HepG2 (cell line): ENCODE results near the gene SRSF12. TPM values are rescaled to one million over a fixed set of nuclear protein-coding genes. Genes with fewer than 3 reads are reported as not detected.

Experiments
- ARID4A ChIP-seq: sonication (generic); formaldehyde crosslinking; IDR thresholded peaks from 2 replicates; pipeline ENCODE4 v1.5.0; 2020; ENCODE audit warnings: mild to moderate bottlenecking, missing genetic modification reagents, borderline replicate concordance
- BORCS8-MEF2B ChIP-seq: sonication (generic); formaldehyde crosslinking; IDR thresholded peaks from 2 replicates; pipeline ENCODE4 v1.8.0; 2022; ENCODE audit warnings: mild to moderate bottlenecking, missing genetic modification reagents
- HOXA5 ChIP-seq: sonication (generic); formaldehyde crosslinking; IDR thresholded peaks from 2 replicates; pipeline ENCODE4 v1.4.0; 2020; ENCODE audit warnings: missing genetic modification reagents
- IRF1 ChIP-seq: sonication (generic); formaldehyde crosslinking; IDR thresholded peaks from 2 replicates; pipeline ENCODE4 v1.4.0; 2020; ENCODE audit warnings: low read depth, mild to moderate bottlenecking, missing genetic modification reagents
- KLF16 ChIP-seq, 2 experiments: sonication (generic) in 1 of 2; formaldehyde crosslinking in 1 of 2; IDR thresholded peaks; 2 replicates each; pipeline versions ENCODE4 v1.6.1 to v1.8.0; 2016 to 2023; ENCODE audit warnings: missing genetic modification reagents in 2 of 2, missing compliant biosample characterization in 1 of 2
- SKIL ChIP-seq: sonication (generic); formaldehyde crosslinking; IDR thresholded peaks from 2 replicates; pipeline ENCODE4 v1.8.0; 2022; ENCODE audit warnings: missing genetic modification reagents, mild to moderate bottlenecking, moderate library complexity, borderline replicate concordance
- ZNF296 ChIP-seq: sonication (generic); formaldehyde crosslinking; conservative IDR thresholded peaks from 2 replicates; pipeline ENCODE4 v1.5.0; 2020; ENCODE audit warnings: mild to moderate bottlenecking, missing genetic modification reagents
- ZNF776 ChIP-seq: sonication (generic); formaldehyde crosslinking; IDR thresholded peaks from 2 replicates; pipeline ENCODE4 v1.4.0; 2020; ENCODE audit warnings: mild to moderate bottlenecking, missing genetic modification reagents
- polyA plus RNA-seq, 8 experiments: library from polyadenylated mRNA; depleted of rRNA in 3 of 8; stranded (reverse) in 7 of 8; unstranded in 1 of 8; fragments of >200 nt; fragmentation: Illumina TruSeq in 4 of 8; extraction: Trizol in 4 of 8; gene quantifications; 2 replicates each; pipeline versions ENCODE4 v1.2.1 to v1.2.3, GENCODE V29; 2011 to 2016; ENCODE audit warnings: low read depth in 4 of 8, missing spikeins in 1 of 8, mixed read lengths in 1 of 8; ENCODE audit not compliant: insufficient read depth in 1 of 8
- total RNA-seq, 5 experiments: library from RNA; depleted of rRNA; stranded (reverse); fragments of >200 nt; fragmentation: Illumina TruSeq; extraction: Trizol; gene quantifications; 2 replicates each; pipeline ENCODE4 v1.2.3, GENCODE V29; 2016; ENCODE audit warnings: low read depth in 1 of 5

The SRSF12 gene
- total and polyA plus RNA-seq, 2 of the 13 experiments (the other 11 are each of a cell fraction or from before 2014, with no cell fraction given) = 1.7 to 1.9 TPM

GRCh38 chr6:89057759-89058158 lies 60.1 kb downstream of the SRSF12 start (continued):
- TF ChIP-seq SKIL (CRISPR knock-in tag) = no peak
- TF ChIP-seq BORCS8-MEF2B (CRISPR knock-in tag) = no peak
- TF ChIP-seq KLF16 (CRISPR knock-in tag; IDR thresholded peaks at IDR 0.05) = no peak
- TF ChIP-seq ZNF296 (CRISPR knock-in tag) = no peak
- no peak for TF ChIP-seq IRF1 (CRISPR knock-in tag)
- TF ChIP-seq HOXA5 (CRISPR knock-in tag) = no peak
- no peak for TF ChIP-seq ZNF776 (CRISPR knock-in tag)
- TF ChIP-seq ARID4A = no peak
